Stomach (tissue), 4 donors: ENCODE data around the gene RNF4.

ENCODE experiments used
- CTCF ChIP-seq, 7 experiments: fragments of 450-650 bp in 4 of 7; fragments of 200-600 bp in 3 of 7; sonication (generic) in 3 of 7; IDR thresholded peaks; one replicate each; pipeline ENCODE4 v1.5.1; 2016 to 2019; ENCODE audit warnings: antibody characterized with exemption in 7 of 7, control low read depth in 2 of 7, mild to moderate bottlenecking in 1 of 7
- POLR2A ChIP-seq, 4 donors: fragments of 450-650 bp; IDR thresholded peaks; one replicate each; pipeline ENCODE4 v1.6.1; 2016; ENCODE audit warnings: antibody characterized with exemption in 4 of 4, control low read depth in 2 of 4, mild to moderate bottlenecking in 1 of 4, moderate library complexity in 1 of 4
- POLR2AphosphoS5 ChIP-seq, 3 donors: sonication (generic); formaldehyde crosslinking; IDR thresholded peaks; one replicate each; pipeline ENCODE4 v1.6.1; 2016; ENCODE audit warnings: antibody characterized with exemption in 3 of 3

- no peak for TF ChIP-seq POLR2A (IDR thresholded peaks at IDR 0.05)
- no peak for TF ChIP-seq CTCF (IDR thresholded peaks at IDR 0.05)
- no peak for TF ChIP-seq POLR2AphosphoS5 (IDR thresholded peaks at IDR 0.05)
Measured at GRCh38 chr4:2507855-2508254, 38.9 kb downstream of the RNF4 start.
